Activated T-cell treated with anti-CD3 and anti-CD28 coated beads, Interleukin-2, amount 50 U/mL, for 4 hours (primary cell): ENCODE measurements around the gene THOC6. TPM values are rescaled to one million over a fixed set of nuclear protein-coding genes. Genes with fewer than 3 reads are reported as not detected.
"Not testable (repeated sequence)": the region's sequence is repeated elsewhere in the genome, so short reads cannot be mapped to it uniquely, and the experiment has no call there.

Experiments used
- ATAC-seq, 2 donors: fragments of 200-7000 bp; cut with Tn5 transposase; one replicate each; pipeline ENCODE4 v1.10.0; 2021
- DNase-seq: peaks from one replicate; pipeline ENCODE4 v3.0.0-alpha.2; 2020
- H3K27me3 Mint-ChIP-seq: one replicate; pipeline ENCODE4 v1.8.0; 2021; ENCODE audit warnings: low read depth, mixed read lengths
- H3K36me3 Mint-ChIP-seq: one replicate; pipeline ENCODE4 v1.8.0; 2022; ENCODE audit warnings: mixed read lengths; ENCODE audit not compliant: insufficient read depth
- H3K4me1 Mint-ChIP-seq: one replicate; pipeline ENCODE4 v1.8.0; 2021; ENCODE audit warnings: low read depth, mixed read lengths
- H3K4me3 Mint-ChIP-seq: one replicate; pipeline ENCODE4 v1.8.0; 2021; ENCODE audit warnings: mild to moderate bottlenecking, moderate library complexity, mixed read lengths
- H3K9me3 Mint-ChIP-seq: one replicate; pipeline ENCODE4 v1.8.0; 2021; ENCODE audit warnings: mixed read lengths
- total RNA-seq, 3 donors: library from RNA; stranded (reverse); gene quantifications; one replicate each; pipeline ENCODE4 v1.2.1, GENCODE V29; 2021

THOC6 gene
- total RNA-seq, 3 donors from 2014 or later: 70.4 to 86.3 (median 71.7) TPM

GRCh38 chr16:3070608-3071111, 46.8 kb downstream of the THOC6 start:
- Mint-ChIP-seq H3K4me3 (no peak overlapping the region), H3K4me1 (peaks cover 68% of the 10 kb centered on the region)

GRCh38 chr16:3071655-3072054, 47.8 kb downstream of the THOC6 start:
- Mint-ChIP-seq H3K4me3 (peak overlapping the region; percentile 60), H3K36me3 (peaks cover 20% of the 10 kb centered on the region), H3K4me1 (peaks cover 77% of the 10 kb centered on the region), H3K27me3 (no peaks in the 10 kb centered on the region), H3K9me3 (no peaks in the 10 kb centered on the region)
- no peak for DNase-seq
- no peak for ATAC-seq

More at GRCh38 chr16:3070608-3071111, 46.8 kb downstream of the THOC6 start:
- Mint-ChIP-seq H3K9me3 (no peaks in the 10 kb centered on the region), H3K27me3 (no peaks in the 10 kb centered on the region), H3K36me3 (peaks cover 22% of the 10 kb centered on the region)
- DNase-seq (no peak), ATAC-seq (no peak)

GRCh38 chr16:3072148-3072547, 48.3 kb downstream of the THOC6 start:
- not testable (repeated sequence) for ATAC-seq, H3K27me3 Mint-ChIP-seq, DNase-seq, H3K9me3 Mint-ChIP-seq
- H3K4me3 Mint-ChIP-seq: peak overlapping the region; percentile 60
- peaks cover 82% of the 10 kb centered on the region for H3K4me1 Mint-ChIP-seq
- H3K36me3 Mint-ChIP-seq: peaks cover 19% of the 10 kb centered on the region

- DNase-seq, H3K27me3 Mint-ChIP-seq, H3K4me3 Mint-ChIP-seq, H3K9me3 Mint-ChIP-seq: not testable (repeated sequence)
- Mint-ChIP-seq H3K4me1 (peaks cover 83% of the 10 kb centered on the region), H3K36me3 (peaks cover 16% of the 10 kb centered on the region)
- ATAC-seq: peak; percentile 44 to 49
Measured at GRCh38 chr16:3072576-3073263, 48.9 kb downstream of the THOC6 start.

- peaks cover 7% of the 10 kb centered on the region for H3K9me3 Mint-ChIP-seq
- H3K4me3 Mint-ChIP-seq: peak overlapping the region; percentile 67
- ATAC-seq: no peak
- H3K4me1 Mint-ChIP-seq: peaks cover 86% of the 10 kb centered on the region
- DNase-seq: no peak
- H3K27me3 Mint-ChIP-seq: no peaks in the 10 kb centered on the region
- H3K36me3 Mint-ChIP-seq: peaks cover 15% of the 10 kb centered on the region
Measured at GRCh38 chr16:3073448-3073847, 49.6 kb downstream of the THOC6 start.

GRCh38 chr16:3074860-3075522, 51.2 kb downstream of the THOC6 start:
- peak; percentile 62 for DNase-seq
- Mint-ChIP-seq H3K4me1 (peaks cover 85% of the 10 kb centered on the region), H3K4me3 (peak overlapping the region; percentile 67), H3K36me3 (peaks cover 8% of the 10 kb centered on the region), H3K9me3 (peaks cover 7% of the 10 kb centered on the region), H3K27me3 (no peaks in the 10 kb centered on the region)
- ATAC-seq: peak; percentile 77 to 80

GRCh38 chr16:3075523-3075915, 51.7 kb downstream of the THOC6 start:
- Mint-ChIP-seq H3K4me3 (peak overlapping the region; percentile 67), H3K4me1 (peaks cover 83% of the 10 kb centered on the region), H3K27me3 (no peaks in the 10 kb centered on the region), H3K9me3 (peaks cover 7% of the 10 kb centered on the region), H3K36me3 (peaks cover 5% of the 10 kb centered on the region)
- peak in 1 of 2 donors; percentile 10 for ATAC-seq
- DNase-seq: no peak

- not testable (repeated sequence) for H3K27me3 Mint-ChIP-seq, H3K4me3 Mint-ChIP-seq
- peaks cover 10% of the 10 kb centered on the region for H3K9me3 Mint-ChIP-seq
Measured at GRCh38 chr16:3075946-3076345, 52.1 kb downstream of the THOC6 start.

GRCh38 chr16:3076577-3076976, 52.7 kb downstream of the THOC6 start:
- Mint-ChIP-seq H3K4me1 (peaks cover 84% of the 10 kb centered on the region), H3K4me3 (peak overlapping the region; percentile 33), H3K9me3 (peaks cover 11% of the 10 kb centered on the region), H3K27me3 (no peaks in the 10 kb centered on the region), H3K36me3 (peaks cover 7% of the 10 kb centered on the region)
- DNase-seq: no peak
- no peak for ATAC-seq

More at GRCh38 chr16:3075946-3076345, 52.1 kb downstream of the THOC6 start:
- DNase-seq, ATAC-seq, H3K36me3 Mint-ChIP-seq: not testable (repeated sequence)
- H3K4me1 Mint-ChIP-seq: peaks cover 85% of the 10 kb centered on the region

Other genes starting within 250 kb of the THOC6 start
- gene ELOB, start 246.8 kb upstream of the THOC6 start, total RNA-seq: 100 to 1,000 TPM; 223 to 320 (median 298) TPM
- under 1 TPM in 2 of 3 donors, not detected in 1; 0.13 to 0.32 TPM for gene PRSS33, start 236.5 kb upstream of the THOC6 start, total RNA-seq
- not detected for gene PRSS41, start 225.6 kb upstream of the THOC6 start, total RNA-seq
- gene PRSS21, start 206.8 kb upstream of the THOC6 start, total RNA-seq: 10 to 100 TPM in 2 of 3 donors, 1 to 10 TPM in 1; 8.9 to 16.1 (median 13.2) TPM
- under 1 TPM in 1 of 3 donors, not detected in 2; 0.33 TPM for gene ZG16B, start 193.7 kb upstream of the THOC6 start, total RNA-seq
- gene PRSS22, start 165.9 kb upstream of the THOC6 start, total RNA-seq: under 1 TPM in 1 of 3 donors, not detected in 2; 0.37 TPM
- 10 to 100 TPM; 25.7 to 28.7 (median 28.5) TPM for gene FLYWCH2, start 140.8 kb upstream of the THOC6 start, total RNA-seq
- gene FLYWCH1, start 112.1 kb upstream of the THOC6 start, total RNA-seq: 10 to 100 TPM; 39.8 to 47.9 (median 46.8) TPM
- gene KREMEN2, start 59.8 kb upstream of the THOC6 start, total RNA-seq: under 1 TPM in 2 of 3 donors, not detected in 1; 0.11 TPM
- 10 to 100 TPM; 17.4 to 24.9 (median 22.6) TPM for gene PAQR4, start 54.7 kb upstream of the THOC6 start, total RNA-seq
- 10 to 100 TPM; 53.1 to 79.1 (median 66.0) TPM for gene PKMYT1, start 43.6 kb upstream of the THOC6 start, total RNA-seq
- not detected for gene CLDN9, start 11.1 kb upstream of the THOC6 start, total RNA-seq
- gene CLDN6, start 5.9 kb upstream of the THOC6 start, total RNA-seq: under 1 TPM; 0.18 to 0.30 (median 0.22) TPM
- gene TNFRSF12A, start 3.7 kb upstream of the THOC6 start, total RNA-seq: 1 to 10 TPM; 4.2 to 6.9 (median 5.1) TPM
- gene HCFC1R1, start 93 bp upstream of the THOC6 start, total RNA-seq: 10 to 100 TPM; 32.7 to 36.9 (median 33.9) TPM
- gene BICDL2, start 12.9 kb downstream of the THOC6 start, total RNA-seq: under 1 TPM in 1 of 3 donors, not detected in 2; 0.05 TPM
- gene MMP25, start 22.5 kb downstream of the THOC6 start, total RNA-seq: under 1 TPM; 0.46 to 0.84 (median 0.66) TPM
- 100 to 1,000 TPM; 585 to 715 (median 696) TPM for gene IL32, start 41.6 kb downstream of the THOC6 start, total RNA-seq
- under 1 TPM in 2 of 3 donors, not detected in 1; 0.11 TPM for gene ZSCAN10, start 75.3 kb downstream of the THOC6 start, total RNA-seq
- under 1 TPM in 2 of 3 donors, not detected in 1; 0.18 to 0.57 TPM for gene ZNF205, start 88.6 kb downstream of the THOC6 start, total RNA-seq
- gene ZNF213, start 111.0 kb downstream of the THOC6 start, total RNA-seq: 10 to 100 TPM in 1 of 3 donors, 1 to 10 TPM in 2; 9.8 to 12.0 (median 9.9) TPM
- not detected for gene OR1F1, start 164.2 kb downstream of the THOC6 start, total RNA-seq
- gene ZNF200, start 211.1 kb downstream of the THOC6 start, total RNA-seq: 1 to 10 TPM; 9.0 to 9.7 (median 9.6) TPM
- under 1 TPM in 1 of 3 donors, not detected in 2; 0.14 TPM for gene MEFV, start 232.6 kb downstream of the THOC6 start, total RNA-seq